Colonic mucosa (tissue), 4 donors: ENCODE results near the gene UQCRFS1. TPM values are rescaled to one million over a fixed set of nuclear protein-coding genes. Genes with fewer than 3 reads are reported as not detected.

Experiments
- DNase-seq: peaks from one replicate; pipeline ENCODE4 v3.0.0-alpha.2; 2020
- H3K27ac ChIP-seq: fragments of 200-600 bp; one replicate; pipeline ENCODE4 v1.8.0; 2021
- H3K27me3 ChIP-seq: fragments of 200-600 bp; one replicate; pipeline ENCODE4 v1.8.0; 2021
- H3K36me3 ChIP-seq: fragments of 200-600 bp; one replicate; pipeline ENCODE4 v1.8.0; 2021
- H3K4me1 ChIP-seq: fragments of 200-600 bp; one replicate; pipeline ENCODE4 v1.8.0; 2021; ENCODE audit warnings: mild to moderate bottlenecking
- H3K4me3 ChIP-seq: fragments of 200-600 bp; one replicate; pipeline ENCODE4 v1.8.0; 2021
- H3K9ac ChIP-seq, 2 donors: one replicate each; pipeline ENCODE4 v1.7.0; 2013; ENCODE audit warnings: control low read depth in 2 of 2, low read depth in 2 of 2, low read length in 2 of 2
- H3K9me3 ChIP-seq: fragments of 200-600 bp; one replicate; pipeline ENCODE4 v1.8.0; 2021
- intact Hi-C: fragments of 100-400 bp; cut with DNase I; formaldehyde crosslinking; loops from one replicate; pipeline ENCODE4 v1.14.1; 2022
- total RNA-seq, 2 donors: library from RNA; stranded (reverse); fragmentation: NEBNext Ultra II Directional in 1 of 2; extraction: Animal tissue kit (Norgen Biotek cat#: 25700) in 1 of 2; gene quantifications; one replicate each; pipeline ENCODE4 v1.2.1, GENCODE V29; 2021
- TF ChIP-seq, protein P1 (sequence below): fragments of 200-600 bp; IDR thresholded peaks from one replicate; pipeline ENCODE4 v1.8.0; 2022; ENCODE audit warnings: antibody characterized with exemption, mild to moderate bottlenecking
- donor health status: healthy.
- donor health status: DM: no; HTN: no; CAD: no.
- donor health status: DM: no; HTN: no; CAD: no.

UQCRFS1 gene
- total RNA-seq, 2 donors from 2014 or later, result 93.6 to 103 TPM

DNA sequence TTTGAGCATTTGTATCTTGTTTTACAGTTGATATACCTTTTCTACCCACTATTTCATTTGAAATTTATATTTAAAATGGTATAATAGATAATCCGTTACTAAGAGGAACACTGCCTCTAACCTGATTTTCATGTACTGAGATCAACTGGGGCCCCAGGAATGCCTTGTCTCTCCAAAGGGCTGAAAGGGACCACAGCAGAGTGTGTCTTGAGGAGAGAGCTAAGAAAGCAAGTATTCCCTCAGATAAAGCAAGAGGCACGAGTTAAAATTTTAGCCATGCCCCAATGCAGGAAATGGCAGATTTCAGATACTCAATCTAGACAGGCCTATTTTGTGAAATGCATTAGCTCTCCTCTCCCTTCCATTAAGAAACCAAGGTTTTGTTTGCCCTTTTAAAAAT lies 10.7 kb downstream of the UQCRFS1 start:
- no peaks in the 10 kb centered on the region for H3K27me3 ChIP-seq
- no peak for DNase-seq
- intact Hi-C loops, result no loop called here
- no peaks in the 10 kb centered on the region for H3K36me3 ChIP-seq
- no peak overlapping the region for H3K4me3 ChIP-seq
- no peaks in the 10 kb centered on the region for H3K4me1 ChIP-seq
- no peaks in the 10 kb centered on the region for H3K9me3 ChIP-seq
- H3K27ac ChIP-seq, result no peak overlapping the region
- no peak overlapping the region for H3K9ac ChIP-seq
- TF ChIP-seq, protein P1, sequence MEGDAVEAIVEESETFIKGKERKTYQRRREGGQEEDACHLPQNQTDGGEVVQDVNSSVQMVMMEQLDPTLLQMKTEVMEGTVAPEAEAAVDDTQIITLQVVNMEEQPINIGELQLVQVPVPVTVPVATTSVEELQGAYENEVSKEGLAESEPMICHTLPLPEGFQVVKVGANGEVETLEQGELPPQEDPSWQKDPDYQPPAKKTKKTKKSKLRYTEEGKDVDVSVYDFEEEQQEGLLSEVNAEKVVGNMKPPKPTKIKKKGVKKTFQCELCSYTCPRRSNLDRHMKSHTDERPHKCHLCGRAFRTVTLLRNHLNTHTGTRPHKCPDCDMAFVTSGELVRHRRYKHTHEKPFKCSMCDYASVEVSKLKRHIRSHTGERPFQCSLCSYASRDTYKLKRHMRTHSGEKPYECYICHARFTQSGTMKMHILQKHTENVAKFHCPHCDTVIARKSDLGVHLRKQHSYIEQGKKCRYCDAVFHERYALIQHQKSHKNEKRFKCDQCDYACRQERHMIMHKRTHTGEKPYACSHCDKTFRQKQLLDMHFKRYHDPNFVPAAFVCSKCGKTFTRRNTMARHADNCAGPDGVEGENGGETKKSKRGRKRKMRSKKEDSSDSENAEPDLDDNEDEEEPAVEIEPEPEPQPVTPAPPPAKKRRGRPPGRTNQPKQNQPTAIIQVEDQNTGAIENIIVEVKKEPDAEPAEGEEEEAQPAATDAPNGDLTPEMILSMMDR, result no peak

DNA sequence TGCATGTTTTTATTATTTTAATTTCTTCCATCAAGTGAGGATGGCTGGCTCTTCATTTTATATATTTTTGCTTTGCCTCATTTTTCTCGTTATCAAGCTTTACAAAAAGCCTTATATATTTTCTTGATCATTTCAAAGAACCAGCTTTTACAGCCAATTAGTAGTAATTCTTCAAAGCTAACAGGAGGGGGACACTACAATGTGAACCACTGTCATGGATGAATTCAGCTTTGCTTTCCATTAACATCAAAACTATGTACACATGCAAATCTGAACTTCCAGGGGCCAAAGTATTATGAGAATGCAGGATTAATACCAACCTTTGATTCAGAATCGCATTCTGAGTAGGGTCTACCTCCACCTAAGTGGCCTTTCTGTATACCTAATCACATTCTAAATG lies 11.1 kb downstream of the UQCRFS1 start:
- H3K9me3 ChIP-seq, result no peaks in the 10 kb centered on the region
- H3K27ac ChIP-seq, result no peak overlapping the region
- TF ChIP-seq, protein P1, result no peak
- intact Hi-C loops, result no loop called here
- no peak for DNase-seq
- H3K27me3 ChIP-seq, result no peaks in the 10 kb centered on the region
- no peak overlapping the region for H3K9ac ChIP-seq
- no peak overlapping the region for H3K4me3 ChIP-seq
- H3K36me3 ChIP-seq, result no peaks in the 10 kb centered on the region
- no peaks in the 10 kb centered on the region for H3K4me1 ChIP-seq

DNA sequence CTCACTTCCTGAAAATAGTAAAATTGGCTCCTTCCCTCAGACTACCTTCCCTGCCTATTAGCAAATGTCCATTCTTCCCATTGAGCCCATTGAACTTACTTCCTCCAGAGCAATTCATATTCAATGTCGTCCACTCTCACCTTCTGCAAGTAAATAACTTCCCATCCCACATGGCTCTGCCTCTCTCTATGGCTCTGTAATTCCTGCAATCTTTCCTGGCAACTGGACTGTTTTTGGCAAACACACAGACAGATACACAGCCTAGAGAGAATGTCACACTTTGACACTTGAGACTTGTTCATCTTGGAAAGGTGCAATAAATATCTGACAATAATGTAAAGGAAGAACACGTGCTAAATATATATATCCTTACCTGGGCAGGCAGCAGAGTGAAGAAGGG lies 18.3 kb downstream of the UQCRFS1 start:
- DNase-seq, result no peak

DNA sequence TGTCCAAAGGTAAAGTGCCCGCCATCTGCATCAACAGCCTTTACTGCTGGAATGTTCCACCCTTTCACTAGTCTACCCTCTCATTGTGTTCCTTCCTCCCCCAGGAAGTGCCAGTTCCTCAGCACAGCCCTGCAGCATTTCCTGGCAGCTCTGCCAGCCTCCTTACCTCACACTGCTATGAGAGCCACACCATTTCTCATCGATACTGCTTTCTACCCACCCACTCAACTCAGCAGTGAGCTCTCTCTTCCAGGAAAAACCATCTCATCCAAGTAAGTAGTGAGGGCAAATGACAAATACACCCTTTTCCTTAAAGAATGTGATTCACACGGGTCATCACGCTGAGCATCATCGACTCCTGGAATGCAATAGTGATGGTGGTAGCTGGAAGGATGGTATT lies 19.8 kb downstream of the UQCRFS1 start:
- intact Hi-C loops, result no loop called here
- no peak for DNase-seq
- no peaks in the 10 kb centered on the region for H3K36me3 ChIP-seq
- H3K27me3 ChIP-seq, result no peaks in the 10 kb centered on the region
- no peak overlapping the region for H3K4me3 ChIP-seq
- H3K4me1 ChIP-seq, result no peaks in the 10 kb centered on the region
- H3K9ac ChIP-seq, result no peak overlapping the region
- no peaks in the 10 kb centered on the region for H3K9me3 ChIP-seq
- H3K27ac ChIP-seq, result no peak overlapping the region
- TF ChIP-seq, protein P1, result no peak

More for the DNA sequence above, 18.3 kb downstream of the UQCRFS1 start:
- intact Hi-C loops, result no loop called here
- no peak overlapping the region for H3K27ac ChIP-seq
- H3K4me1 ChIP-seq, result no peaks in the 10 kb centered on the region
- no peak overlapping the region for H3K9ac ChIP-seq
- TF ChIP-seq, protein P1, result no peak
- H3K4me3 ChIP-seq, result no peak overlapping the region
- H3K36me3 ChIP-seq, result no peaks in the 10 kb centered on the region
- H3K9me3 ChIP-seq, result no peaks in the 10 kb centered on the region
- H3K27me3 ChIP-seq, result no peaks in the 10 kb centered on the region

DNA sequence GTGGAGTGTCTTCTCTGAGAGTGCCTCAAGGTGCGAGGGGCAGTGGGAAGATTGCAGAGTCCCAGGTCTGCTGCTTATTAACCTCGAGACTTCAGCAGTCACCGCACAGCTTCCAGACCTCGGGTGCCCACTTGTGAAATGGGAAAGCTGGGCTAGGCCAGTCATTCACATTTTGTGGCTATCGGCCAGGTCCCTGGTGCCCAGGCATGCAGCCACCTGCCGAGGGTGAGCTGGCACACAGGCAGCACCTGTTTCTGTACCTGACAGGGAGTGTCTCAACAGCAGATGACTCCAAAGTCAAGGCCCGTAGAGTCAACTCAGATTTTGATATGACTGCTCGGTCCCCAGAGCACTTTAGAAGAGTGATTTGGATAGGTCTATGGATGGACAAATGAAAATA lies 21.9 kb downstream of the UQCRFS1 start:
- H3K9me3 ChIP-seq, result no peaks in the 10 kb centered on the region
- H3K27ac ChIP-seq, result no peak overlapping the region
- TF ChIP-seq, protein P1, result no peak
- no peak overlapping the region for H3K4me3 ChIP-seq
- no peaks in the 10 kb centered on the region for H3K27me3 ChIP-seq
- DNase-seq, result no peak
- no peak overlapping the region for H3K9ac ChIP-seq
- intact Hi-C loops, result no loop called here
- H3K4me1 ChIP-seq, result no peaks in the 10 kb centered on the region
- H3K36me3 ChIP-seq, result no peaks in the 10 kb centered on the region

DNA sequence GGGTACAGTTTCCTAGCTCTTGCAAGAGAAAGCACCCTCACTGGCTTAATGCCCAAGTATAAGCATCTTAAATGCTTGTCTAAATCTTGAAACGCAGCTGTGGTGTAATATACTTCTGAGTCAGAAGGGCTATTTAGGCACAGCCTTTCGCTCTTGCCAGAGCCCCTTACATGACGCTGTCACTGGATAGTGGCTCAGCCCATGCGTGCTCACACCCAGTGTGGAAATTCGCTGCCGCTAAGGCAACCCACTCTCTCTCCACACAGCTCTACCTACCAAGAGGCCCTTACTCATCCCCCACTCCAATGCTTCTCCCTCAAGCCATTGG lies 24.0 kb downstream of the UQCRFS1 start:
- Histone ChIP-seq H3K9ac (no peak overlapping the region), H3K36me3 (no peaks in the 10 kb centered on the region), H3K4me3 (no peak overlapping the region), H3K9me3 (no peaks in the 10 kb centered on the region), H3K27me3 (no peaks in the 10 kb centered on the region), H3K4me1 (no peaks in the 10 kb centered on the region), H3K27ac (no peak overlapping the region)
- TF ChIP-seq, protein P1, result no peak
- DNase-seq, result no peak
- intact Hi-C loops, result no loop called here
